ENCODE data around the gene ADAMTS14.

ADAMTS14 gene

GRCh38 chr10:70705121-70705861 is 33.0 kb downstream of the ADAMTS14 start:
- TF ChIP-seq ZFX (IDR thresholded peaks at IDR 0.05; ENCODE audit: borderline replicate concordance) (no peak), CTCF (IDR thresholded peaks at IDR 0.05) (no peak)
- H3K27ac ChIP-seq = no peak overlapping the region

- TF ChIP-seq ZFX (IDR thresholded peaks at IDR 0.05; ENCODE audit: borderline replicate concordance) = no peak
- no peak for TF ChIP-seq CTCF (IDR thresholded peaks at IDR 0.05)
- no peak overlapping the region for H3K27ac ChIP-seq
These were observed 38.9 kb downstream of the ADAMTS14 start for GRCh38 chr10:70711177-70711576.

- no peak for TF ChIP-seq CTCF (IDR thresholded peaks at IDR 0.05)
- no peak for TF ChIP-seq ZFX (IDR thresholded peaks at IDR 0.05; ENCODE audit: borderline replicate concordance)
- no peak overlapping the region for H3K27ac ChIP-seq
These were observed 39.6 kb downstream of the ADAMTS14 start for GRCh38 chr10:70711911-70712310.

GRCh38 chr10:70714245-70714644 is 41.9 kb downstream of the ADAMTS14 start:
- H3K27ac ChIP-seq = no peak overlapping the region
- TF ChIP-seq CTCF (IDR thresholded peaks at IDR 0.05) = no peak

- no peak overlapping the region for H3K27ac ChIP-seq
- TF ChIP-seq ZFX (IDR thresholded peaks at IDR 0.05; ENCODE audit: borderline replicate concordance) (no peak), CTCF (IDR thresholded peaks at IDR 0.05) (no peak)
These were observed 42.6 kb downstream of the ADAMTS14 start for GRCh38 chr10:70714951-70715350.

GRCh38 chr10:70715853-70716795 is 43.8 kb downstream of the ADAMTS14 start:
- TF ChIP-seq ZFX (IDR thresholded peaks at IDR 0.05; ENCODE audit: borderline replicate concordance) = no peak
- no peak for TF ChIP-seq CTCF (IDR thresholded peaks at IDR 0.05)
- H3K27ac ChIP-seq = no peak overlapping the region

Data from 22Rv1 (cell line).